A204.1 (cell line): ENCODE results near the gene PNKD.

ENCODE experiments used
- FAIRE-seq: peaks from 2 replicates; lab custom pipeline; 2012; peaks lifted over from hg19 to GRCh38; lab: Jason Lieb, UNC

Gene PNKD

DNA sequence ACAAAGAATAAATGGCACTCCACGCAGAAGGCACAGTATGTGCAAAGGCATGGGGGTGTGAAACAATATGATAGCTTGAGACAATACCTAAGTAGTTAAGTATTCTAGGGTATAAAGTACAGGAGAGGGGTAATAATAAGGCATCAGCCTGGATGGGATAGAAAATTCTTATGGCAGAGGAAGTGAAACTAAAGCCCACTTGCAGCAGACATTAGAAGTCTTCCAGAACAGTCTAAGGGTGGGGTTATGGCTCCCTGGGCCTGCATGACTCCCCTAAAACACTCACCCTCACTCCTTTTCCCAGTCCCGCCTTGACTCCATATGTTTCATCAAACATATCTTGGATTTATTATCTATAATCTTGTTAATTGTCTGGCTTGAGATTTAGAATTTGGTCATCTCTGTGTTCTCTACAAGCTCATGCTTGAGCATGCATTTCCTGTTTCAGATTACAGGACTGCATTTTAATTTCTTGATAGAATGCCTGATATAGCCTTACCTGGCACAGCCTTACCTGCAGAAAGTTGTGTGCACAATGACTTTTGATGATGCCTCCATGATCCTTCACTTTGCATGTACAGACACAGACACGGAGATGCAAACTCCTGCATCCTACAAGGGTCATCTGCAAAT lies 50.5 kb downstream of the PNKD start:
- FAIRE-seq = no peak

DNA sequence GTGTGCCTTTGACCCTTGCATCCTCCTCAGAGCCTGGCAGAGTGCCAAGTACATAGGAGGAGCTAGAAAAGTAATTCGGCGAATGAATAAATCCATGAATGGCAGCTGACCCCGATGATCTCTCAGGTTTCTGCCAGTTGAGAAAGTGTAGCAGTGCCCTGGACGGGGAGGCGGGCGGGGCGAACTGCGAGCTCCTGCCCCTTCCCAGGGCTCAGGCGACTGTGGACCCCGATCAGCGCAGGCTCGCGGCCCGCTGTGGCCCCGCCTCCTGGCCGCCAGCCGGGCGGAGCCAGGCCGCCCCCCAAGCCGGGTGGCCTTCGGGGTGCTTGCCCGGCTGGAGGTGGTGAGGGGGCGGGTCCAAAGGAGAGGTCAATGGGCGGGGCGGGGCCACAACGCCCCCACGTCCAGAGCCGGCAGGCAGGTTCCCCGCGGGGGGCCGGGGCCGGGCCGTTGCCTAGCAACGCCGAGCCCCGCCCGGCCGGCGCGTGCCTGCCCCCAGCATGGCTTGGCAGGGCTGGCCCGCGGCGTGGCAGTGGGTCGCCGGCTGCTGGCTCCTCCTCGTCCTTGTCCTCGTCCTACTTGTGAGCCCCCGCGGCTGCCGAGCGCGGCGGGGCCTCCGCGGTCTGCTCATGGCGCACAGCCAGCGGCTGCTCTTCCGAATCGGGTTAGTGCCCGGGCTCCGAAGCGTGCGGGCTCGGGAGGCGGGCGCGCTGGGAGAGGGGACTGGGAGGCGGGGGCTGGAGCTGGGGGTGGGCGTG lies 52.6 kb downstream of the PNKD start:
- FAIRE-seq = peak; percentile 70

DNA sequence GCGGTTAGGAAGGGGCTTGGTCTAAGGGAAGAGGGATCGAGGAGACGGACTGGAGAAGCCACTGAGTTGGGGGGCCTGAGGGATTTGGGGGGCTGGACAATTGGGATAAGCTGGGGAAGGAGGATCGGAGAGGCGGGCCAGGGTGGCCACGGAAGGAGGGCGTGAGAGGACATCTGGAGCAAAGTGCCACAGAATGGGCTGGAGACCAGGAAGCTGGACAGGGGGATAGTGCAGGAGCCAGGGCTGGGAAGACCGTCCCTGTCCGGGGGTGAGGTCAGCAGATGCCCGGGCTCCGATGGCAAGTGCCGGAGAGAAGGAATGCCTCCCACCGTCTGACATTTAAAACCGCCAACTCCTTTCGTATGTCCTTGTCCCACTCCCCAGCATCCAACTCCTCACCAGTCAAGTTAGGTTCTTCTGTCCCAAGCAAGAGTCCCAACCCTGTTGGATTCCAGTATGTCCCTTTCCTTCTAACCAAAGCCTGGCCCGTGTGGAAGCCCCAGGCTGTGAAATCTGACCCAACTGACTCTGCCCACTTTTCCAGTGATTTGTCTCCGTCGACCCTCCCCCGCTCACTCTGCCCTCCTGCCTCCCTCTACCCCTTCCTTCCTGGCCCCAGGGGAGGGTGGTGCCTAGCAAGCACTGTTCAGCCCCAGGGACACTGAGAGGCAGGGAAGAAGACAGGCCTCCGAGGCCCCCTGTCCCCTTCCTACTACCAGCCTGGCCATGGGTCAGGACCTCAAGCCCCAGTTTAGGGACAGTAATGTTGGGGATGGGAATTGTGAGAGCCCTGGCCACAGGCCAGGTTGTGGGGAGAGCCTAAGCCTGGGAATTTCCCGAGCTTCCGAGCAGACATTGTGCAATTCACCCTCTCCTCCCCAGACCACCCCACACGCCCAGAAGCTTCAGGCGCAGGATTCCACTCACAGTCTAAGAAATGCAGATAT lies 53.5 kb downstream of the PNKD start:
- FAIRE-seq = peak; percentile 86

DNA sequence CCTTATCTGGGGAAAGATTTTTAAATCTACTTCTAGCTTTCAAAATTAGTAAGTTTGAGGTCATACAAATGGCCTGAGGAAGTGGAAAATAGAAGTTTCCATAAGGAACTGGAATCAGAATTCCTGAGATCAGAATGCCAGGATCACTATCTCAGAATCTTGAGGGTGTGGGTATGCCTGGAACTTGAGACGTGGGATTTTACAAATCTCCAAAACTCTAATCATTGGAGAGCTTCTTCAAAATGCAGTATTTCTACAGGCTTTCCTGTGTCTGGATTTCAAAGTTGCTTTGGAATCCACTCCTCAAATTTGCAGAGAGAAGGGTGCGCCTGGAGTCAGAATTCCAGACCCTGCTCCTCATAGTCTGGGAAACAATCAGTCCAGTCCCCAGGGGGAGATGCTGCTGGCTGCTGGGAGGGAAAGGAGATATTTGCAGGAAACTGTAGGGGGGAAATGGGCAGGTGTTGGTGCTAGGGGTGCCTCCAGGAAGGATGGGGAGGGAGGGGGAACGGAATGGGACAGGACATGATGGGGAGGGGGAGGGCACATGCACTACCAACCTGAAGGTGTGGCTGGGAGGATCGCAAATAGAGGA lies 55.3 kb downstream of the PNKD start:
- no peak for FAIRE-seq

- no peak for FAIRE-seq
These were observed 56.0 kb downstream of the PNKD start for GRCh38 chr2:218326315-218326714.

DNA sequence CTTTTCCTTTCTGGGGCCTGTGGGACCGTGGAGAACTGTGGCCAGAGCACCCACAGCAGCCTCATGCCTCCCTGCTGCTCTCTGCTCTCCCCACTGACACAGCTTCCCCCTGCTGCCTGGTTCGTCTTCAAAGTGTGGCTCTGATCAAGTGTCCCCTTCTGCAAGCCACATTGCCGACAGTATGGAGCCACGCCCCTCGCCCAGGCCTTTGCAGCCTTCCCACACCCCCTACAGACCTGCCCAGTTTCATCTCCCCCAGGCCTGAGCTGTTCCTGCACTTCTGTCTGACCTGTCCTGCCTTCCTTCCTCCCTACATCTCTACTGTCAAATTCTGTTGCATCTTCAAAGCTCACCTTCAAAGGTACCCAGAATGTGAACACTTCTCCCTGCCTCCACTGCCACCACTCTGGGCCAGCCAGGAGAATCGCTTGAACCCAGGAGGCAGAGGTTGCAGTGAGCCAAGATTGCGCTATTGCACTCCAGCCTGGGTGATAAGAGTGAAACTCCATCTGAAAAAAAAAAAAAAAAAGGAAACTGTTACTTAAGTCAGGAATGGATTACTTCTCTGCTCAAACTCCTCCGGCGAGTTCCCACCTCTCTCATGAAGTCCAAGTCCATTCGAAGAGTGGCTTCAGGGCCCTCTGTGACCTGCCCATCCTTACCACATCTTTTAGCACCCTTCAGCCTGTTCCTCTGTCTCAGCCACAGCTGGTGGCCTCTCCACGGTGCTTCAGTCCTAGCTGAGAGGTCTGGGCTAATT lies 57.3 kb downstream of the PNKD start:
- FAIRE-seq = no peak

- FAIRE-seq = no peak
These were observed 58.0 kb downstream of the PNKD start for GRCh38 chr2:218328294-218328693.

GRCh38 chr2:218329027-218329825 lies 58.9 kb downstream of the PNKD start:
- FAIRE-seq = no peak

DNA sequence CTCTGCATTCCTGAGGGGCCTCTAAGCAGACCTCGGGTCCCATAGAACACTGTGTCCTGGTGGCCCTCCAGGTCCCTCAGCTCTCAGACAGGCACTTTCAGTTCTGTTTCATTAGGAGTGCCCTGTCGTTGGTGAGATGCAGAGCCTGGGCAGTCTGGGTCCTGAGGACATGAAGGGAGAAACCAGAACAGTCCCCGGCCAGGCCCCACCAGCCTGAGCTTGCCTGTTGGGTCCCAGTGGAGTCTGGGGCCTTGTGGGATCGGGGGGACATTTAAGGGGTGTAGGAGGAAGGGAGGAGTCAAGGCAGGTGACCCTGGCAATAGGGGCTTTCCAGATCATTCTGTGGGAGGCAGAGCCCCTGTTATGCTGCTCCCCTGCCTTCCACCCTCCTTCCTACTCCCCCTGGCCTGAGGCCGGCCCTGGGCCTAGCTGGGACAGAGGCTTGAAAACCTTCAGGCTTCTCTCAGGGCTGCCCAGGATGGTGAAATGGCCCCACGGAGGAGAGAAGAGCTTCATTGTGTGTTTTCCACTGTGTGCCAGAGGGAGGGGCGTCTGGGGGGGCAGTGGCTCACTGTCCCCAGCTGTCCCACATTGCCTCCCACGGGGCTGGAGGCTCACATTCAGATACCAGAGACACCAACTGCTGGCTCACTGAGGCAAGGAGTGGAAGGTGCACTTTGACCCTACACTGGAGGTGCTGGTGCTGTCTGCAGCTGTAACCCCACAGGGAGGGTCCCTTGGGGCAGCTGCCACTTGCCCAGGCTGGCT lies 59.7 kb downstream of the PNKD start:
- FAIRE-seq = no peak

DNA sequence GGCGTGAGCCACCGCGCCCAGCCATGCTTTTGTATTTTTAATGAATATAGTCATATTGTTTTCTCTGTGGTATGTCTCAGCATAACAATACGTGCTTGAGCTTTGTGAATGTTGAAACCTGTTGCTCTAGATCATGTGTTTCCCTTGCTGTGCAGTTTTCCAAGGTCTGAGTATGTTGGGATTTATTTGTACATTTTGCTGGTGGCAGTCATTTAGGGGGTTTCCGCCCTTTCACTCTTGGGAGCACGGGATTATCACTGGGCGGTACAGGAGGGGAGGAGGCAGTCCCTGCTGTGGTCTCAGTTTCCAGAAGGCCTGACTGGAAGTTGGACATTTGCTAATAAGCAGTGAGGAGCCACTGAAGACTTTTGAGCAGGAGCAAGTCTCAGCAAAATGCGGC lies 61.4 kb downstream of the PNKD start:
- FAIRE-seq = no peak

- FAIRE-seq = no peak
These were observed 62.0 kb downstream of the PNKD start for GRCh38 chr2:218332288-218332687.

GRCh38 chr2:218332920-218333645 lies 62.8 kb downstream of the PNKD start:
- no peak for FAIRE-seq

GRCh38 chr2:218334531-218334930 lies 64.2 kb downstream of the PNKD start:
- FAIRE-seq = no peak

DNA sequence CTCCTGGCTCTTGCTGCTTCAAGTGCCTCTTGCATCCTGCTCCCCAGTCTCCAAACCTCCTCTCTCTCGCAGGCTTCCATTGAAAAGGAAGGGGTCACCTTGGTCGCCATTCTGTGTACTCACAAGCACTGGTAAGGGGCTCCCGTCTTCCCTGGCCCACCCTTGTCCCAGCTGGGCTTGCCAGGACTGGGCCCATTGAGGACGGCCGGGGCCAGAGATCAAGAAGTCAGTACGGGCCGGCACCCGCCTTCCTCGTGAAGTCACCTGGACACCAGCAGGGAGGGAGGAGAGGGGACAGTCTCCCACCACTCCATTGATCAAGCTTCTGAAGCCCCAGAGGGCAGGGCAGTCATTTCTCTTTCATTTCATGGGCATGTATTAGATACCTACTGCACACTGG lies 70.3 kb downstream of the PNKD start:
- FAIRE-seq = no peak

DNA sequence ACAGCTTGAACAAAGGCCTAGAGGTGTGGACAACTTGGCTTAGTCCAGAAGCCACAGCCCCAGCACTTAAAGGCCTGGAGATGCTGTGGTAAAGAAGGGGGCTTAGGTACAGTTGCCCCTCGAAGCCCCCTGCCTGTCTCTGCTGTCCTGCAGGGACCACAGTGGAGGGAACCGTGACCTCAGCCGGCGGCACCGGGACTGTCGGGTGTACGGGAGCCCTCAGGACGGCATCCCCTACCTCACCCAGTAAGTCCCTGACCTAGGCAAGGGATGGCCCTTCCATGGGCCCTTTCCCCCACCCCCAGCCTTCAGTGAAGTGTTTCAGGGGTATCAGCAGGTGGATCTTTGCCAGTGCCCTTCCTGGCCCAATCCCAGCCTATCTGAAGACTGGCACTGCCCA lies 71.1 kb downstream of the PNKD start:
- FAIRE-seq = no peak

GRCh38 chr2:218342837-218343236 lies 72.5 kb downstream of the PNKD start:
- FAIRE-seq = no peak

DNA sequence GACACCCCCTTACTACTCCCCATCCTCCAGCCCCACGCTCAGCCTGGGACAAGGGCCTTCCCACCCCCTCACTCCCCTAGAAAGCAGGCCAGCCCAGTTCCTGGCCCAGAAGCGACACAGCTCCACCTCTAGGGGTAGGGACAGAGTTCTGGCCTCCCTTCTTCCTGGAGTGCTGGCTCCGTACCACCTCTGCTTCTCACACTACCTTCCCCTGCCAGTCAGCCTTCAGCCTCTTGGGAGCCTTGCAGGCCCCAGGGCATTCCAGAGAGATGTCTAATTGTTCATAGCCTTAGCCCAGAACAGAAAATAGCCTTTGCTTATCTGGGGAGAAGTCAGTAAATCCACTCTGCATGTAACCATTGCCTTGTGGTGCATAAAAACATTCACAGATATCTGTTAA lies 73.3 kb downstream of the PNKD start:
- FAIRE-seq = no peak

GRCh38 chr2:218344090-218344754 lies 73.9 kb downstream of the PNKD start:
- no peak for FAIRE-seq
